Measurements from ENCODE around the gene PREP.

- no peak for TF ChIP-seq CTCF (conservative IDR thresholded peaks at IDR 0.05)
- TF ChIP-seq EZH2 (IDR thresholded peaks at IDR 0.05; ENCODE audit: low read depth), result no peak
Observed at GRCh38 chr6:105382958-105383357, 19.9 kb downstream of the PREP start.

Data from PC-9 (cell line).